CD4-positive, alpha-beta T cell (primary cell): Measurements from ENCODE around the gene SMAD3. TPM values are rescaled to one million over a fixed set of nuclear protein-coding genes. Genes with fewer than 3 reads are reported as not detected.

Source experiments
- ATAC-seq: fragments of 200-7000 bp; cut with Tn5 transposase; one replicate; pipeline ENCODE4 v1.10.0; 2022; ENCODE audit warnings: mild to moderate bottlenecking; ENCODE audit not compliant: poor library complexity
- CTCF ChIA-PET: fragments of 350-600 bp; sonication (Branson Sonifier 250); formaldehyde crosslinking; loops from one replicate; lab custom pipeline; 2021; ENCODE audit warnings: antibody characterized with exemption, inconsistent platforms; lab: Charles Lee
- POLR2A ChIA-PET: fragments of 350-600 bp; sonication (Branson Sonifier 250); formaldehyde crosslinking; loops from one replicate; lab custom pipeline; 2021; ENCODE audit warnings: antibody characterized with exemption, inconsistent platforms; lab: Charles Lee
- DNase-seq, 14 experiments: peaks; one replicate each; pipeline ENCODE4 v3.0.0-alpha.2; 2013 to 2020; ENCODE audit warnings: mixed read lengths in 2 of 14
- H3K27ac ChIP-seq, 2 donors: one replicate each; pipeline versions ENCODE4 v1.5.1 to v1.7.0; 2013; ENCODE audit warnings: low read length in 2 of 2, low read depth in 1 of 2, mild to moderate bottlenecking in 1 of 2
- H3K27me3 ChIP-seq, 2 experiments: 1 replicate in 1 of 2; 2 replicates in 1 of 2; pipeline versions ENCODE4 v1.6.1 to v1.7.0; 2013; ENCODE audit warnings: low read length in 2 of 2, control low read depth in 1 of 2, mild to moderate bottlenecking in 1 of 2, moderate library complexity in 1 of 2; ENCODE audit not compliant: insufficient read depth in 2 of 2, control insufficient read depth in 1 of 2
- H3K36me3 ChIP-seq: one replicate; pipeline ENCODE4 v1.6.1; 2013; ENCODE audit warnings: low read length, control low read depth; ENCODE audit not compliant: insufficient read depth
- H3K4me1 ChIP-seq: one replicate; pipeline ENCODE4 v1.6.1; 2013; ENCODE audit warnings: low read length, control low read depth; ENCODE audit not compliant: insufficient read depth
- H3K4me3 ChIP-seq: one replicate; pipeline ENCODE4 v1.5.1; 2013; ENCODE audit warnings: mild to moderate bottlenecking, low read length, moderate library complexity
- H3K9me3 ChIP-seq, 2 experiments: 1 replicate in 1 of 2; 2 replicates in 1 of 2; pipeline versions ENCODE4 v1.6.1 to v1.7.0; 2013; ENCODE audit warnings: low read length in 2 of 2, mild to moderate bottlenecking in 2 of 2, control low read depth in 1 of 2, moderate library complexity in 1 of 2; ENCODE audit not compliant: control insufficient read depth in 1 of 2, insufficient read depth in 1 of 2
- H3K27ac Mint-ChIP-seq: one replicate; pipeline ENCODE4 v1.8.0; 2020; ENCODE audit warnings: mixed read lengths
- H3K27me3 Mint-ChIP-seq: one replicate; pipeline ENCODE4 v1.8.0; 2021; ENCODE audit warnings: mixed read lengths
- H3K36me3 Mint-ChIP-seq: one replicate; pipeline ENCODE4 v1.8.0; 2021; ENCODE audit warnings: low read depth, mixed read lengths
- H3K4me1 Mint-ChIP-seq: one replicate; pipeline ENCODE4 v1.8.0; 2021; ENCODE audit warnings: low read depth, mixed read lengths
- H3K4me3 Mint-ChIP-seq: one replicate; pipeline ENCODE4 v1.8.0; 2020; ENCODE audit warnings: mild to moderate bottlenecking, mixed read lengths
- H3K9me3 Mint-ChIP-seq: one replicate; pipeline ENCODE4 v1.8.0; 2020; ENCODE audit warnings: mixed read lengths
- CTCF ChIP-seq: fragments of 200-600 bp; IDR thresholded peaks from one replicate; pipeline ENCODE4 v1.8.0; 2022; ENCODE audit warnings: antibody characterized with exemption, mild to moderate bottlenecking
- intact Hi-C, 2 experiments: fragments of 100-400 bp; cut with DNase I in 1 of 2; cut with micrococcal nuclease in 1 of 2; formaldehyde crosslinking; loops; one replicate each; pipeline versions ENCODE4 v1.15.1 to v1.9.0; 2023 to 2025; cut with DNase I, micrococcal nuclease
- total RNA-seq, 174 experiments: library from RNA in 2 of 174; stranded (reverse) in 2 of 174; gene quantifications; one replicate each; pipeline ENCODE4 v1.2.3 and lab custom pipeline; 2021 to 2026

The SMAD3 gene
- total RNA-seq, 2 experiments from 2014 or later, result 30.0 to 31.0 TPM

- TF ChIP-seq CTCF, result no peak
- Histone ChIP-seq H3K4me3 (no peak overlapping the region), H3K9me3 (no peaks in the 10 kb centered on the region), H3K27ac (no peak overlapping the region), H3K4me1 (peaks cover 36% of the 10 kb centered on the region), H3K36me3 (peaks cover 96% of the 10 kb centered on the region), H3K27me3 (no peaks in the 10 kb centered on the region)
- peaks cover 40% of the 10 kb centered on the region for H3K4me1 Mint-ChIP-seq
- peak overlapping the region; percentile 19 for H3K27ac Mint-ChIP-seq
- H3K27me3 Mint-ChIP-seq, result no peaks in the 10 kb centered on the region
- no peak overlapping the region for H3K4me3 Mint-ChIP-seq
- H3K36me3 Mint-ChIP-seq, result peaks cover 93% of the 10 kb centered on the region
- ChIA-PET CTCF (no interaction called here), POLR2A (no interaction called here)
- no peaks in the 10 kb centered on the region for H3K9me3 Mint-ChIP-seq
- intact Hi-C loops, result no loop called here
- DNase-seq (no peak), ATAC-seq (no peak)
Measured at GRCh38 chr15:67171471-67171870, 106.1 kb downstream of the SMAD3 start.

- no peak for DNase-seq
- no peak for ATAC-seq
- Histone ChIP-seq H3K36me3 (peaks cover 93% of the 10 kb centered on the region), H3K27ac (no peak overlapping the region), H3K9me3 (no peaks in the 10 kb centered on the region), H3K4me3 (no peak overlapping the region), H3K27me3 (no peaks in the 10 kb centered on the region), H3K4me1 (peaks cover 40% of the 10 kb centered on the region)
- intact Hi-C loops, result no loop called here
- H3K4me1 Mint-ChIP-seq, result peaks cover 47% of the 10 kb centered on the region
- POLR2A ChIA-PET, result no interaction called here
- H3K36me3 Mint-ChIP-seq, result peaks cover 92% of the 10 kb centered on the region
- H3K4me3 Mint-ChIP-seq, result no peak overlapping the region
- CTCF ChIA-PET, result no interaction called here
- H3K27me3 Mint-ChIP-seq, result no peaks in the 10 kb centered on the region
- TF ChIP-seq CTCF, result no peak
- no peak overlapping the region for H3K27ac Mint-ChIP-seq
- H3K9me3 Mint-ChIP-seq, result no peaks in the 10 kb centered on the region
Measured at GRCh38 chr15:67172172-67172571, 106.8 kb downstream of the SMAD3 start.

GRCh38 chr15:67173005-67173404 lies 107.6 kb downstream of the SMAD3 start:
- Histone ChIP-seq H3K36me3 (peaks cover 89% of the 10 kb centered on the region), H3K27me3 (no peaks in the 10 kb centered on the region), H3K4me1 (peaks cover 40% of the 10 kb centered on the region), H3K9me3 (no peaks in the 10 kb centered on the region), H3K27ac (no peak overlapping the region), H3K4me3 (no peak overlapping the region)
- Mint-ChIP-seq H3K36me3 (peaks cover 84% of the 10 kb centered on the region), H3K27ac (peak overlapping the region; percentile 19), H3K27me3 (no peaks in the 10 kb centered on the region), H3K4me3 (no peak overlapping the region), H3K4me1 (peaks cover 47% of the 10 kb centered on the region), H3K9me3 (no peaks in the 10 kb centered on the region)
- POLR2A ChIA-PET, result interaction anchor here (0.8 kb wide), 1 partner anchor 23 kb away, joined by 3 read pairs; no protein-coding TSS in a partner anchor
- no peak for TF ChIP-seq CTCF
- DNase-seq (no peak), ATAC-seq (no peak)
- CTCF ChIA-PET, result no interaction called here
- intact Hi-C loops, result no loop called here
